Stimulated activated CD4-positive, alpha-beta T cell treated with anti-CD3 and anti-CD28 coated beads, Interleukin-2, amount 100 ng/mL, for 48 hours (primary cell): Measurements from ENCODE around the gene AIF1.

Source experiments
- DNase-seq, 2 donors: peaks; one replicate each; pipeline ENCODE4 v3.0.0-alpha.2; 2020

Gene AIF1

GRCh38 chr6:31614684-31615578 lies at the start of gene AIF1:
AIF1 (plus strand) TSS chr6:31615234; CDS start chr6:31615330, 96 bp downstream.
- no peak for DNase-seq

GRCh38 chr6:31567531-31568370 lies 47.3 kb upstream of the AIF1 start:
- DNase-seq, result no peak

GRCh38 chr6:31568537-31568961 lies 46.5 kb upstream of the AIF1 start:
- DNase-seq, result no peak

GRCh38 chr6:31569861-31570536 lies 45.0 kb upstream of the AIF1 start:
- DNase-seq, result no peak

GRCh38 chr6:31572041-31572911 lies 42.8 kb upstream of the AIF1 start, which contains the start of gene LTA:
LTA (plus strand) TSS chr6:31572289; CDS start chr6:31572743, 454 bp downstream.
- peak in 1 of 2 donors; percentile 75 for DNase-seq

- DNase-seq, result no peak
Observed at GRCh38 chr6:31573239-31574105, 41.6 kb upstream of the AIF1 start.

GRCh38 chr6:31574106-31575061 lies 40.6 kb upstream of the AIF1 start:
- DNase-seq, result no peak

GRCh38 chr6:31575335-31575901 lies 39.6 kb upstream of the AIF1 start, which contains the start of gene TNF:
TNF (plus strand) TSS chr6:31575565; CDS start chr6:31575742, 177 bp downstream.
- peak; percentile 79 to 80 for DNase-seq

- DNase-seq, result no peak
Observed at GRCh38 chr6:31575952-31576685, 38.9 kb upstream of the AIF1 start.

GRCh38 chr6:31576897-31577578 lies 38.0 kb upstream of the AIF1 start:
- no peak for DNase-seq

- DNase-seq, result no peak
Observed at GRCh38 chr6:31577579-31577966, 37.5 kb upstream of the AIF1 start.

- no peak for DNase-seq
Observed at GRCh38 chr6:31578184-31579118, 36.6 kb upstream of the AIF1 start.

GRCh38 chr6:31579119-31579505 lies 35.9 kb upstream of the AIF1 start:
- DNase-seq, result no peak

GRCh38 chr6:31579546-31580437 lies 35.2 kb upstream of the AIF1 start:
- no peak for DNase-seq

- no peak for DNase-seq
Observed at GRCh38 chr6:31580438-31580740, 34.6 kb upstream of the AIF1 start.
